HL-60 (cell line): ENCODE measurements around the gene STUM.

Experiments used
- DNase-seq, 2 experiments: peaks; one replicate each; pipeline ENCODE4 v3.0.0-alpha.2; 2010 to 2020; ENCODE audit warnings: low read depth in 1 of 2, low spot score in 1 of 2
- H3K27ac ChIP-seq: fragments of 250-450 bp; sonication (Bioruptor Pico); replicated peaks from 2 replicates; pipeline ENCODE4 v1.5.1; 2020; ENCODE audit warnings: mild to moderate bottlenecking, moderate library complexity
- H3K27me3 ChIP-seq: fragments of 250-450 bp; sonication (Bioruptor Pico); 2 replicates; pipeline ENCODE4 v1.5.1; 2021; ENCODE audit warnings: mild to moderate bottlenecking, moderate library complexity; ENCODE audit not compliant: insufficient read depth, poor library complexity, severe bottlenecking
- H3K4me3 ChIP-seq: replicated peaks from 2 replicates; pipeline ENCODE4 v1.5.1; 2011; ENCODE audit warnings: mild to moderate bottlenecking, control low read depth, low read length; ENCODE audit not compliant: insufficient read depth
- GABPA ChIP-seq: IDR thresholded peaks from 2 replicates; pipeline ENCODE4 v1.6.1; 2012; ENCODE audit warnings: low read depth
- POLR2AphosphoS5 ChIP-seq: IDR thresholded peaks from 2 replicates; pipeline ENCODE4 v1.6.1; 2012; ENCODE audit warnings: low read depth
- REST ChIP-seq: IDR thresholded peaks from 2 replicates; pipeline ENCODE4 v1.6.1; 2012; ENCODE audit warnings: low read depth; ENCODE audit not compliant: insufficient replicate concordance
- SPI1 ChIP-seq: IDR thresholded peaks from 2 replicates; pipeline ENCODE4 v1.6.1; 2012; ENCODE audit warnings: low read depth, mild to moderate bottlenecking, borderline replicate concordance
- TF ChIP-seq, protein P1 (sequence below): IDR thresholded peaks from one replicate; pipeline ENCODE4 v1.5.1; 2011; ENCODE audit warnings: low read length, control low read depth, inconsistent platforms; ENCODE audit not compliant: insufficient read depth

The STUM gene

DNA sequence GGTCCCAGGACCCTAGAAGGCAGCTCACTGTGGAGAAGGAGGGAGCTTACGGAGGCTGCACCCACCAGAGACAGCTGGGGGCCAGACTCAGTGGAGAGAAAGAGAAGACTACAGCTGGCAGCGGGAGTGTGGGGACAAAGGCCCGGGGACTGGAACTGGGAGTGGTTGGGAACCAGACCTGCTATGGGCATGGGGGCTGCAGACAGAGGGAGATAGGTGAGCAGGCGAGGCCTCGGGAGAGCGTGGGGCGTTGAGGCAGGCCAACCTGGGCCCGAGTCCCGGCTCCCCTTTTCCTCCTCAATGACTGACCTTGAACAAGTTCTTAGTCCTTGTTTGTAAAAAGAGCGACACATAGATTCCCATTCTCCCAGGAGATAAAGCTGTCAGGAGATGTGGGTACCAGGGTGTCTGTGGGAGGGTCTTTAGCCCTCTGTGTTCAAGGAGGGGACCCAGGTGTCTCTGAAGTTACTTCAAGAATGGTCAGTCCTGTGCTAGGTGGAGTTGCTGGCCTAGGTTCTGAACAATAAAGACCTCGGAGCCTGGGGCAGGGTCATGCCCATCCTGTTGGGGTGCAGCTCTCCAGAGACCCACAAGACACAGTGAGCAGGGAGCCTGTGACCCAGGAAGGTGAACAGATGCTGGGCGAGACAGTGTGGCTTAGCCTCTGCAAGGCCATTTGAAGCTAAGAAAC lies 102.6 kb downstream of the STUM start:
- Histone ChIP-seq H3K27me3 (no peaks in the 10 kb centered on the region), H3K4me3 (no peak overlapping the region), H3K27ac (no peak overlapping the region)
- DNase-seq = no peak
- TF ChIP-seq REST (peak; percentile 55), POLR2AphosphoS5 (no peak)

GRCh38 chr1:226651732-226652105 lies 103.2 kb downstream of the STUM start:
- no peak for DNase-seq
- Histone ChIP-seq H3K27ac (no peak overlapping the region), H3K27me3 (no peaks in the 10 kb centered on the region), H3K4me3 (no peak overlapping the region)
- no peak for TF ChIP-seq REST
- no peak for TF ChIP-seq GABPA
- no peak for TF ChIP-seq POLR2AphosphoS5
- TF ChIP-seq SPI1 = no peak
- TF ChIP-seq, protein P1, sequence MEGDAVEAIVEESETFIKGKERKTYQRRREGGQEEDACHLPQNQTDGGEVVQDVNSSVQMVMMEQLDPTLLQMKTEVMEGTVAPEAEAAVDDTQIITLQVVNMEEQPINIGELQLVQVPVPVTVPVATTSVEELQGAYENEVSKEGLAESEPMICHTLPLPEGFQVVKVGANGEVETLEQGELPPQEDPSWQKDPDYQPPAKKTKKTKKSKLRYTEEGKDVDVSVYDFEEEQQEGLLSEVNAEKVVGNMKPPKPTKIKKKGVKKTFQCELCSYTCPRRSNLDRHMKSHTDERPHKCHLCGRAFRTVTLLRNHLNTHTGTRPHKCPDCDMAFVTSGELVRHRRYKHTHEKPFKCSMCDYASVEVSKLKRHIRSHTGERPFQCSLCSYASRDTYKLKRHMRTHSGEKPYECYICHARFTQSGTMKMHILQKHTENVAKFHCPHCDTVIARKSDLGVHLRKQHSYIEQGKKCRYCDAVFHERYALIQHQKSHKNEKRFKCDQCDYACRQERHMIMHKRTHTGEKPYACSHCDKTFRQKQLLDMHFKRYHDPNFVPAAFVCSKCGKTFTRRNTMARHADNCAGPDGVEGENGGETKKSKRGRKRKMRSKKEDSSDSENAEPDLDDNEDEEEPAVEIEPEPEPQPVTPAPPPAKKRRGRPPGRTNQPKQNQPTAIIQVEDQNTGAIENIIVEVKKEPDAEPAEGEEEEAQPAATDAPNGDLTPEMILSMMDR = no peak

GRCh38 chr1:226652613-226653012 lies 104.0 kb downstream of the STUM start:
- Histone ChIP-seq H3K27me3 (no peaks in the 10 kb centered on the region), H3K4me3 (no peak overlapping the region), H3K27ac (no peak overlapping the region)
- TF ChIP-seq GABPA = no peak
- no peak for TF ChIP-seq REST
- TF ChIP-seq SPI1 = no peak
- TF ChIP-seq POLR2AphosphoS5 = no peak
- TF ChIP-seq, protein P1 = no peak
- no peak for DNase-seq
